ENCODE measurements around the gene ACOT12.
"Not testable (repeated sequence)": the region's sequence is repeated elsewhere in the genome, so short reads cannot be mapped to it uniquely, and the experiment has no call there.

Gene ACOT12

DNA sequence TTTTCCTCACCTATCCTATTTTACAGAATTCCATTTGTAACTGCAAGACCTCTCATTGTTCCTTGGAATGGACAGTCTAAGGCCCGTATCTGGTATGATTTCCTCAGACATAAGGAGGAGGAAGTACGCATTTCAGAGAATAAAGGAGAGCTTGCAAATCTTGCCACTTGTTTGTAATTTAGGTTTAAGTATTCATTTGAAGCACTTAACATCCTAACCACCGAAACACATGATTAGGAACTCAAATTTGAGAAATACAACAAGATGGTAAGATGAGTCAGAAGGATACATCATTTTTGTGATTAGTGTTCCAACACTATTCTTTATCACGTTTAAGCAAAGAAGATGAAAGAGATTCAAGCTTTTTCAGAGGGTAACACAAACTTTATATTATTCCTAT, 96.4 kb downstream of the ACOT12 start:
- no peak for DNase-seq (ENCODE audit: low read depth in 2 of 3, low spot score in 1 of 3)

- not testable (repeated sequence) for DNase-seq (ENCODE audit: low read depth in 2 of 3, low spot score in 1 of 3)
Measured at GRCh38 chr5:81294021-81294420, 99.9 kb downstream of the ACOT12 start.

DNA sequence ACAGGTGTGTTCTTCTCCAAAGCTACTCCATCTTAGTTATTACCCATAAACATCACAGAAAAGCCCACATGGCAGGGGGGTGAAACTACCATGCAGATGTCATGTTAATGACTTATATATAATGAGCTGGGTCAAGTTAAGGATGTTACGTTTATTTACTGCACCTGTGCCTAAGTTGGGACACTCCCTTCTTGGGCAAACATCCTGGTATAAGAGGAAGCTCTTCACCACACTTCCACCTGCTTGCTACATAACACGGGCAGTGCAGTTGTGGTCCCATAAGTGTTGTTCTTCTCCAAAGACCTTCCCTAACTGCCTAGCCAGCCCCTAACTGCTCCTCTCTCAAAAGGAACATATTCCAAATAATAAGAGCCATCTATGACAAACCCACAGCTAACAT, 101.8 kb downstream of the ACOT12 start:
- no peak for DNase-seq (ENCODE audit: low read depth in 2 of 3, low spot score in 1 of 3)

DNA sequence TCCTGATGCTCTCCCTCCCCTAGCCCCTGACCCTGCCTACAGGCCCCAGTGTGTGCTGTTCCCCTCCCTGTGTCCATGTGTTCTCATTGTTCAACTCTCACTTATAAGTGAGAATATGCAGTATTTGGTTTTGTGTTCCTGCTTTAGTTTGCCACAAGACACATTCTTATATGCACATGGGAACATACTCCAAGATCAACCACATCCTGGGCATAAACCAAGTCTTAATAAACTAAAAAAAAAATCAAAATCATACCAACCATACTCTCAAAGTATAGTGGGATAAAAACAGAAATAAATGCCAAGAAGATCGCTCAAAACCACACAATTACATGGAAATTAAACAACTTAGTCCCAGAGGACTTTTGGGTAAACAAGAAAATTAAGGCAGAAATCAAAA, 103.8 kb downstream of the ACOT12 start:
- DNase-seq (ENCODE audit: low read depth in 2 of 3, low spot score in 1 of 3): no peak

DNA sequence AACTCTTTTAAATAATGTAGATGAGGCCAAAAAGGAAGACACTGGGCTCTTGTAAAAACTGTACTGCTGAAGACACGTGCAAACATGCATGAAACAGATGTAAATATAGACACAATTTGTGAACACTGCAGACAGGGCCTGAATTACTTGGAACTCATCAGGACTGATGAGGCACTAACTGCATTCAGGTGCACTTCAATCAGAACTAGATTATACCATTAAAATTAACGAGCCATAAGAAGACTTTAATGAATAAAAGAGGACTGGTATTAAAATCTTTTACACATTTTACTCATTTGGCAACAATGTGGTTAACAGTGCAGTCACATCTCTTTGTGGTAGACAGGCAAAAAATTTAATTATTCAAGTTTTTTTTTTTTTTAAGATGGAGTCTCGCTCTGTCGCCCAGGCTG, 105.9 kb downstream of the ACOT12 start:
- no peak for DNase-seq (ENCODE audit: low read depth in 2 of 3, low spot score in 1 of 3)

- no peak for DNase-seq (ENCODE audit: low read depth in 2 of 3, low spot score in 1 of 3)
Measured at GRCh38 chr5:81286059-81286617, 107.8 kb downstream of the ACOT12 start.

GRCh38 chr5:81283976-81284375, 110.0 kb downstream of the ACOT12 start:
- DNase-seq (ENCODE audit: low read depth in 2 of 3, low spot score in 1 of 3): no peak

Measured in stimulated activated CD4-positive, alpha-beta T cell treated with anti-CD3 and anti-CD28 coated beads, Interleukin-12 subunit alpha, Interleukin-12 subunit beta, amount 100 ng/mL, for 48 hours (primary cell).